IPS-18c (cell line): ENCODE measurements around the gene NEFH.
"Not testable (repeated sequence)": the region's sequence is repeated elsewhere in the genome, so short reads cannot be mapped to it uniquely, and the experiment has no call there.

Experiments
- H3K4me3 ChIP-seq: 2 replicates; pipeline ENCODE4 v1.7.0; 2013; ENCODE audit warnings: low read depth, mild to moderate bottlenecking, low read length, moderate library complexity; ENCODE audit not compliant: insufficient read depth
- H3K9me3 ChIP-seq: one replicate; pipeline ENCODE4 v1.6.1; 2013; ENCODE audit warnings: mild to moderate bottlenecking, low read length, moderate library complexity; ENCODE audit not compliant: control insufficient read depth, insufficient read depth

The NEFH gene, protein sequence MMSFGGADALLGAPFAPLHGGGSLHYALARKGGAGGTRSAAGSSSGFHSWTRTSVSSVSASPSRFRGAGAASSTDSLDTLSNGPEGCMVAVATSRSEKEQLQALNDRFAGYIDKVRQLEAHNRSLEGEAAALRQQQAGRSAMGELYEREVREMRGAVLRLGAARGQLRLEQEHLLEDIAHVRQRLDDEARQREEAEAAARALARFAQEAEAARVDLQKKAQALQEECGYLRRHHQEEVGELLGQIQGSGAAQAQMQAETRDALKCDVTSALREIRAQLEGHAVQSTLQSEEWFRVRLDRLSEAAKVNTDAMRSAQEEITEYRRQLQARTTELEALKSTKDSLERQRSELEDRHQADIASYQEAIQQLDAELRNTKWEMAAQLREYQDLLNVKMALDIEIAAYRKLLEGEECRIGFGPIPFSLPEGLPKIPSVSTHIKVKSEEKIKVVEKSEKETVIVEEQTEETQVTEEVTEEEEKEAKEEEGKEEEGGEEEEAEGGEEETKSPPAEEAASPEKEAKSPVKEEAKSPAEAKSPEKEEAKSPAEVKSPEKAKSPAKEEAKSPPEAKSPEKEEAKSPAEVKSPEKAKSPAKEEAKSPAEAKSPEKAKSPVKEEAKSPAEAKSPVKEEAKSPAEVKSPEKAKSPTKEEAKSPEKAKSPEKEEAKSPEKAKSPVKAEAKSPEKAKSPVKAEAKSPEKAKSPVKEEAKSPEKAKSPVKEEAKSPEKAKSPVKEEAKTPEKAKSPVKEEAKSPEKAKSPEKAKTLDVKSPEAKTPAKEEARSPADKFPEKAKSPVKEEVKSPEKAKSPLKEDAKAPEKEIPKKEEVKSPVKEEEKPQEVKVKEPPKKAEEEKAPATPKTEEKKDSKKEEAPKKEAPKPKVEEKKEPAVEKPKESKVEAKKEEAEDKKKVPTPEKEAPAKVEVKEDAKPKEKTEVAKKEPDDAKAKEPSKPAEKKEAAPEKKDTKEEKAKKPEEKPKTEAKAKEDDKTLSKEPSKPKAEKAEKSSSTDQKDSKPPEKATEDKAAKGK

DNA sequence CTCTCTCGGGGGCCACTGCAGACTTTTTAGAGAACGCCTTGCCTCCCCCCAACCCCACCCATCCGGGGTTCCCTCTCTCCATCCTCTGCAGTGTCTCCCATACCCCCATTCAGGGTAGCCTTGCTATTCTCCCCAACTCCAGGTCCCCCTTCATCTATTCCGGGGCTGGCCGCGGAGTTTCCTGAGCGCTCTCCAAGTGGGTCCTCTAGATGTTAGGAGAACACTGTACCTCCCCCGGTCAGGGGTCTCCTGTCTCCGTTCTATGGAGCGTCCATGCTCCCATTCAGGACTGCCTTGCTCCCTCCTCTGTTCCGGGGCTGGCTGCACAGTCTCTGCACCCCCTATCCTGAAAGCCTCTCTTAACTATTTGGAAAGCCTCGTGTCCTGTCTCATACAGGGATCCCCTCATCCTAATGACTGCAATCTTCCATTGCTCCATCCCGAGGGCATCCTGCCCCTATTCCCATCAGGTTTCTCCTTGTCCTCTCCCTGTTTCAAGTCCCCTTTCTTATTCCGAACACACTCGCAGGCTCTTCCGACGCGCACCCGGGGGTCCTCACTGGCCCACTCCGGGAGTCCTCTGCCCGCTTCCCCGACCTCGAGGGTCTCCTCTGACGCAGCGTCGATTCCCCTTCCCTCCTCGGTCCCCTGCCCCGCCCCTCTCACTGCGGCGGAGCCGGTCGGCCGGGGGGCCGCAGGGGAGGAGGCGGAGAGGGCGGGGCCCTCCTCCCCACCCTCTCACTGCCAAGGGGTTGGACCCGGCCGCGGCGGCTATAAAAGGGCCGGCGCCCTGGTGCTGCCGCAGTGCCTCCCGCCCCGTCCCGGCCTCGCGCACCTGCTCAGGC is at the start of gene NEFH:
NEFH (plus strand) TSS at position 802 of the 845 bp plus-strand sequence. CDS start 45 bp downstream, outside the sequence.
- Histone ChIP-seq H3K4me3 (peak within 1 kb of the TSS; percentile 52), H3K9me3 (peaks cover 6% of the 10 kb centered on the region)

DNA sequence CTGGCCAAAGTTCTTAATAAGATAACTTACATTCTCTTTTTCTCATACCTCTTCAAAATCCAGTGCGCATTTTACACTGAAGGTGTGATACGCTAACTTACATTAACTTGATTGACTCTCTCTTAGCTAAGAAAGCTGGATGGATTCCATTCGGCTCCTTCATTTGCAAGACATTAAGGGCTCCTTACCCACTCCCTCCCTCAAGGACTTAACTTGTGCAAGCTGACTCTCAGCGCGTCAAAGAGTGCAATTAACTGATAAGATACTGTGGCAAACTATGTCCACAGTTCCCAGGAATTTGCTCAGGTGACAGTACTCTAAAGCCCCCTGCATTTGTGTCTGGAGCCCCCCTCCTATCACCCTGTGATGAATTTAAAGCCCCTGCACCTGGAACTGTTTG is 48.0 kb upstream of the NEFH start:
- no peaks in the 10 kb centered on the region for H3K9me3 ChIP-seq
- H3K4me3 ChIP-seq, result no peak overlapping the region

DNA sequence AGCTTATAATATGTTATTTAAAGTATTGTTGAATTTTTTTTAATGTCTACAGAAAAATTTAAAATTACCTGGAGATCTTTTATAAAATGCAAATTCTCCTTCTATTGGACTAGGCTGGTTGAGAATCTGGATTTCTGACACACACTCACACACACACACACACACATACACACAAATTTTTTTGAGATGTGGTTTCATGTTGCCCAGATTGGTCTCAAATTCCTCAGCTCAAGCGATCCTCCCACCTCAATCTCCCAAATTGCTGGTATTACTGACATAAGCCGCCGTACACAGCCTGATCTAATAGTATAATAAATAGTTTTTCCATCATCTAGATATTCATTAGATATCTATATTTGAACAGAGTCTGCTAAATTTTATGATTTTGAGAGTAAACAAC is 46.2 kb upstream of the NEFH start:
- H3K9me3 ChIP-seq, result no peaks in the 10 kb centered on the region
- H3K4me3 ChIP-seq, result no peak overlapping the region

DNA sequence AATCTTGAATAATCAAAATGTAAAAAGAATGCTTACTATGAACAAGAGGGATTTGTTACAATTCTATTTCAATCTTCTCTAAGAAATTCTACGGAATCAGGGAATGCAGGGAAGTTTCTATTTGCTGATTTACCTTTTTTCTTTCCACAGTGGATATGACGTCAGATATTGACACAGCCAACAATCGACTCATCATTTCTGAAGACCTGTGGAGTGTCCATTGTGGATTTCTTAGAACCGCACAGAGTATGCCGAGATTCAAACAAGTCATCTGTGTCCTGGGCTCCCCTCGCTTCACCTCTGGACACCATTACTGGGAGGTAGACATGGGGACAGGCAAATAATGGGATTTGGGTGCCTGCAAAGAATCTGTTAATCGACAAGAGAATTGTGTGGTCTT is 45.7 kb upstream of the NEFH start:
- Histone ChIP-seq H3K4me3 (no peak overlapping the region), H3K9me3 (no peaks in the 10 kb centered on the region)

DNA sequence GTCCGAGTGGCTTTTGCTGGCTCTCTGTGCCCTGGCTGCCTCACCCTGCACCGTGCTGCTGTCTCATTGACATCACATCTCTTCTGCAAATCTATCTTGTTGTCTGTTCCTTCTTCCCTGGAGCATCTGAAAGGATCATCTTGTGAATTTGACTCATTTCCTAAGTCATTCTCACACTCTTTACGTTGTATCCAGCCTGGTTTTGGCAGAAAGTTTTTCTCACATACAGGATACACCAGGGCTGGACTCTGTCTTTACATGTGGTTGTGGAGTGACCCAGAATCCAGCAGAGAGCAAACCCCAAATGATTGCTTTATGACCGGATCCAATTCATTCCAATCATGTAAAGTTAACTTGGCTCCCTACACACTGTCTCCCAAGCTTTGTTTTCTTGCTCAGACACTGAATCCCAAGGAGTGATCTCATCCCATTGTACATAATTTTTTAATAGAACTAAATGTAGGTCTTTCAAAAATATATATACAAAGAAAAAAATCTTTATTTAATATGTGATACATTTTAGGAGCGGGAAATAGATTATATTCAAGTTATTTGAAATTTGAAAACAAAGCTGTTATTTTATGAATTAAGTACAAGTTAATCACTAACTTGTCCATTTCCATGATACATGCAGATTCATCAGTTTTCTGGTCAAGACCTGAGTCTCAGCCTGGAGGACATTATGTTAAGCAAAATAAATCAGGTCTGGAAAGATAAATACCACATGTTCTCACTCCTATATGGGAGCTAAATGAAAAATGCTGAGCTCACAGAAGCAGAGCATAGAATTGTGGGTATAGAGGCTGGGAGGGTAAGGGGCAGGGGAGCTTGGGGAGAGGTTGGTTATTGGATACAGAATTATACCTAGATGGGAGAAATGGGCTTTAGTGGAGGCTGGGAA is 44.5 kb upstream of the NEFH start:
- H3K4me3 ChIP-seq, result no peak overlapping the region
- H3K9me3 ChIP-seq, result no peaks in the 10 kb centered on the region

DNA sequence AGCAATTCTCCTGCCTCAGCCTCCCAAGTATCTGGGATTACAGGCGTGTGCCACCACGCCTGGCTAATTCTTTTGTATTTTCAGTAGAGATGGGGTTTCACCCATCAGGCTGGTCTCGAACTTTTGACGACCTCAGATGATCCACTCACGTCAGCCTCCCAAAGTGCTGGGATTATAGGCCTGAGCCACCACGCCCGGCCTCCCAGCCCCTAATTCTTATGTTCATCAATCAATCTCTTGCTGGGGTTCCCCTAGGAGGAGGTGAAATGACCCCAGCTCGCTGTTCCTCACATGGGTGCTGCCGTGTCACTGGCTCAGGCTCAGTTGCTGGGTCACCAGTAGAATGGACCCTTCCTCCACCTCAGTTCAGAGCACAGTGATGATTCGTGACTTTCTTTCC is 41.7 kb upstream of the NEFH start, which contains the start of gene RFPL1:
RFPL1 (plus strand) TSS at position 301 of the 400 bp plus-strand sequence.
- not testable (repeated sequence) for H3K9me3 ChIP-seq, H3K4me3 ChIP-seq

DNA sequence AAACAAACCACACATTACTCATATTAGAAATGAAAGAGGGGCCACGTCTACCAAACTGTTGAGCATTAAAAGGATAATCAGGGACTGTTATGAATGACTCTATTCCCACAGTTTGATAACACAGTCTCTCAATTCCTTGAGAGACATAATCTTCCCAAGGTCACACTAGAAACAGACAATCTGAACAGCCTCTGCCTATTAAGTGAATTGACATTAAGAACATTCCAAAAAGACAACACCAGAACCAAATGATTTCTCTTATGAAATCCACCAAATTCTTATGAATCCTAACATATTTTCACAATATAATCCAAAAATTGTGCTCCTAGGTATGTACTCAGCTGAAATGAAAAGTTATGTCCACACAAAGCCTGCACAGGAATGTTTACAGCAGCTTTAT is 37.0 kb upstream of the NEFH start:
- Histone ChIP-seq H3K9me3 (no peaks in the 10 kb centered on the region), H3K4me3 (no peak overlapping the region)

DNA sequence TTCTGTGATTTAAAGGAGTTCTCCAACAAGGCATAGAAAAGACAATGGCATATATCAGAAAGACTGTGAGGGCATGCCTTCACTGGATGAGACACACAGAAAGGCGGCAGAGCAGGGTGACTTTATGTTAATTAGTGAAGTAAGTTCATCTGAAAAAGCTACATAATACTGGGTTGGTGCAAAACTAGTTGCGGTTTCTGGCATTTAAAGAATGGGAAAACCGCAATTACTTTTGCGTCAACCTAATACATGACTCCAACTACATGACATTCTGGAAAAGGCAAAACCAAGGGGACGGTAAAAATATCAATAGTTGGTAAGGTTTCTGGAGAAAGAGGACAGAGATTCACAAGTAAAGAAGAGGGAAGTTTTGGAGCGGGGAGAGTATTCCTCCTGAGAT is 36.6 kb upstream of the NEFH start:
- Histone ChIP-seq H3K9me3 (no peaks in the 10 kb centered on the region), H3K4me3 (no peak overlapping the region)

DNA sequence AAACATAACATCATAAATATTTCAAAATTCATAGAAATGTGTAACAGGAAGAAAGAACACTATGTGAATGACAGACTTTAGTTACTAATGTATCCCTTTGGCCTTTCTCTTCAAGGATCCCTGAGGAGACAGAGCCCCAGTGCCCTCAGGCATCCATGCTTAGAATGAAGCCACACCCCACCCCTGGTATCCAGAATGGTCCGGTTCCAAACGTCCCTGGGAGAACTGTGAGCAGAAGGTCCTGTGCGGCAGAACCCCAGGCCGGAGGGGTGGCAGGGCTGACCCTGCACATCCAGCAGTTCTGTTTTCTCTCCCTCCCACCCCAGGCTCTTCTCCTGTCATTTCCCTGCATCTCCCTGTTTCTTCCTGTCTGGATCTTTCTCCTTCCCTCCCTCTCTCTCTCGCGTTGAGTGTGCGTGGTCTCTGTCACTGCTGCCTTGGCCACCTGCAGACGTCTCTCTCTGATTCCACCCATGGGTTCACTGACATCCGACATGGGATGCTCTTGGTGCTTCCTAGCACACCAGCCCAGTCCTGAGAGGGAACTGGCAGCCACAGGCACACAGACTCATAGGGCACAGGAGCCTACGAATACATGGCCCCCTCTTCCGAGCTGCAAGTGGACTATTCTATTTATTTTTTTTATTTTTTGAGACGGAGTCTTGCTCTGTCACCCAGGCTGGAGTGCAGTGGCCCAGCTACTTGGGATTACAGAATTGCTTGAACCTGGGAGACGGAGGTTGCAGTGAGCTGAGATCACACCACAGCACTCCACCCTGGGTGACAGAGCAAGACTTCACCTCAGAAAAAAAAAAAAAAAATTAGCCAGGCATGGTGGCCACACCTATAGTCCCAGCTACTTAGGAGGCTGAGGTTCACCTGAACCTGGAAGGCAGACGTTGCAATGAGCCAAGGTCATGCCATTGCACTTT is 35.9 kb upstream of the NEFH start:
- Histone ChIP-seq H3K9me3 (no peaks in the 10 kb centered on the region), H3K4me3 (no peak overlapping the region)

DNA sequence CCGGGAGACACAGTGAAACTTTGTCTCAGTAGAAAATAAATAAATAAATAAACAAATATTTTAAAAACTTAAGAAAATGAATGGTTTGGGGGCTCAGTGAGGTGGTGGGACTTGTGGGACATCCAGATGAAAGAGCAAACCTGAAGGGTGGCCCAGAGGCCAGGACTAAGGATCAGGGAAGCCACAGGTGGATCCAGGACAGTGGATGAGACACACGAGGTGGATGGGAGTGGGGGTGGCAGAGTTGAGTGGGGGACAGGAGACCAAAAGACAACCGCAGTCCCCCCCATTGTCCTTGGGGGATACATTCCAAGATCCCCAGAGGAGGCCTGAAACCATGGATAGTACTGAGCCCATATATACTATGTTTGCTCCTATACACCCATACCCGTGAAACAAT is 34.5 kb upstream of the NEFH start:
- H3K9me3 ChIP-seq, result no peaks in the 10 kb centered on the region
- H3K4me3 ChIP-seq, result no peak overlapping the region

DNA sequence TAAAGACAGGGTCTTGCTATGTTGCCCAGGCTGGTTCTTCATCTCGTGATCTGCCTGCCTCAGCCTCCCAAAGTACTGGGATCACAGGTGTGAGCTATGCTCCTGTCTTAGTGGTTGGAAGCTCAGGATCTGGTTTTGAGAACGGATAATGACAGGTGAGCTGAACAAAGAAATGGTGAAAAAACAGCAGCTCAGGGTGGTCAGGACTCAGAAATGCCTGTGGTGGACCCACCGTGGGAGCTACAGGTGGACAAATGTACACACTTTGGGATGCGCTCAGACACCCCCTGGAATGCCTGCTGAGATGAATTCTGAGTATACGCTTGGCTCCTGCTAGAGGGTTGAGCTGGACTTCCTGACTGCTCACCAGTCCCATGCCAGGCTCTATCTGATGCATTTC is 32.1 kb upstream of the NEFH start:
- no peak overlapping the region for H3K4me3 ChIP-seq

DNA sequence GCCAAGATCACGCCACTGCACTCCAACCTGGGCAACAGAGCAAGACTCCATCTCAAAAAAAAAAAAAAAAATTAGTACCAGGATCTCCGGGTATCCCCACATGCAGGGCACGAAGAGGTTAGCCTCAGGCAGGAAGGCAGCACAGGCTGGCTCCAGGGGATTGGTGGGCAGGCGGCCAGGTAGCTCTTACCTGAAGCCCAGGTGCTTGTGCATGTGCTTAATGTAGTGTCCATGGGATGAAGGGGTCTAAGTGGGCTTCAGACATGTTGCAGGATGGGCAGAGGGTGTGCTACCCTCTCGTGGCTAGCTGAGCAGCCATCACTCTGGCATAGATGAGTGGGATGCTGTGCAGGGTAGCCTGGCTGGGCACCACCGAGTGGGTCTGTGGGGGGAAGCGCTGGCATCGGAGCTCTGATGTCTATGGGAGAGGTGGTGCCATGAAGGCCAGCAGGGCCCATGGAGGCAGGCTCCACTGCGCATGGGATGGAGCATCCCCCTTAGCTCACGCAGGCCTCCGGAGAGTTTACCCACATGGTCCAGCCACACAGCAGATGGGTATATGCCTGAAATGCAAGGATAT is 30.6 kb upstream of the NEFH start:
- H3K4me3 ChIP-seq, result no peak overlapping the region
- no peaks in the 10 kb centered on the region for H3K9me3 ChIP-seq

More for the DNA sequence above, 32.1 kb upstream of the NEFH start:
- H3K9me3 ChIP-seq, result no peaks in the 10 kb centered on the region

DNA sequence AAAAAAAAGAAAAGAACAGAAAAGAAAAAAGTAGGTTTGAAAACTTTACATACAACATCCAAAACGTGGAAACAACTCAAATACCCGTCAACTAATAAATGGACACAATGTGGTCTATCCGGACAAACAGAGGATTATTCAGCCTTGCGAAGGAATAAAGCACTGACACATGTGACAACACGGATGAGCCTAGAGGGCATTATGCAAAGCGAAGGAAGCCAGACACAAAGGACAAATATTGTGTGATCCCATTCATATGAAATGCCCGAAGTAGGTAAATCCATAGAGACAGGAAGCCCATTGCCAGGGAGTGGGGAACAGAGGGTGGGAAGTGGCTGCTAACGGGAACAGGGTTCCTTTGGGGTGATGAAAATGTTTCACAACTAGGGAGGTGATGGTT is 29.8 kb upstream of the NEFH start:
- H3K4me3 ChIP-seq, result no peak overlapping the region

DNA sequence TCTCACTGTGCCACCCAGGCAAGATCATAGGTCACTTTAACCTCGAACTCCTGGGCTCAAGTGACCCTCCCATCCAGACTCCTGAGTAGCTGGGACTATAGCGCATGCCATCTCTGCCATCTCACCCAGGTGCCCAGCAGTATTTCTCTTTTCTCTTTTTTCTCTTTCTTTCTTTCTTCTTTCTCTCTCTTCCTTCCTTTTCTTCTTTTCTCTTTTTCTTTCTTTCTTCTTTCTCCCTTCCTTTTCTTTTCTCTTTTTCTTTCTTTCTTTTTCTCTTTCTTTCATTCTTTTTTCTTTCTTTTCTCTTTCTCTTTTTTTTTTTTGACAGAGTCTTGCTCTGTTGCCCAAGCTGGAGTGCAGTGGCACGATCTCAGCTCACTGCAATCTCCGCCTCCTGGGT is 28.2 kb upstream of the NEFH start:
- H3K4me3 ChIP-seq, result no peak overlapping the region
- no peaks in the 10 kb centered on the region for H3K9me3 ChIP-seq

More for the DNA sequence above, 29.8 kb upstream of the NEFH start:
- H3K9me3 ChIP-seq, result no peaks in the 10 kb centered on the region

DNA sequence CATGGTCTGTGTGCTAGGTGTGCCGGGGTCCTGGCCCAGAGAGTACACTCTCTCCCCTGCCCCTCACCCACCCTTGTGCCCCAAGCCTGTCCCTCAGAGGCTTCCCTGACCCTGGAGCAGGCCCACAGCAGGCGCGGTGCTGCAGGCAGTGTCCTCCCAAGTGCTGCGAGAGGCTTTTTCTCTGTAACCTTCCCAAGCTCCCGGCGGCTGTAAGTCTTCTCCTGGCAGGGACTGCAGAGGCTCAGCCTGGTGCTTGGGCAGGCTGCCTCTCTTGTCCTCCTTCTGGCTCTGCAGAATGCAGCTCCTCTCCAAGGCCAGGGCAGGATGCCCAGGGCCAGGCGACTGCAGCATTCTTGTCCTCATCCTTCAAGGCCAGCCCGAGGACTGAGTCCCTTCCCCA is 25.7 kb upstream of the NEFH start:
- no peak overlapping the region for H3K4me3 ChIP-seq

More for the DNA sequence above, 25.7 kb upstream of the NEFH start:
- H3K9me3 ChIP-seq, result no peaks in the 10 kb centered on the region
